Chondrocyte (in vitro differentiated cells): ENCODE data around the gene NELL1. TPM values are rescaled to one million over a fixed set of nuclear protein-coding genes. Genes with fewer than 3 reads are reported as not detected.

Source experiments
- DNase-seq: peaks from one replicate; pipeline ENCODE4 v3.0.0; 2021; ENCODE audit warnings: mixed read lengths, low spot score
- H3K27ac Mint-ChIP-seq: one replicate; pipeline ENCODE4 v1.8.0; 2021; ENCODE audit warnings: mild to moderate bottlenecking, moderate library complexity, mixed read lengths; ENCODE audit not compliant: unreplicated experiment
- H3K27me3 Mint-ChIP-seq: 2 replicates; pipeline ENCODE4 v1.8.0; 2021; ENCODE audit warnings: low read depth, mixed read lengths
- H3K36me3 Mint-ChIP-seq: 2 replicates; pipeline ENCODE4 v1.8.0; 2021; ENCODE audit warnings: low read depth, mixed read lengths
- H3K4me1 Mint-ChIP-seq: 2 replicates; pipeline ENCODE4 v1.8.0; 2021; ENCODE audit warnings: low read depth, mild to moderate bottlenecking, mixed read lengths
- H3K4me3 Mint-ChIP-seq: one replicate; pipeline ENCODE4 v1.8.0; 2021; ENCODE audit warnings: mild to moderate bottlenecking, moderate library complexity, mixed read lengths; ENCODE audit not compliant: unreplicated experiment
- H3K9me3 Mint-ChIP-seq: 2 replicates; pipeline ENCODE4 v1.8.0; 2021; ENCODE audit warnings: low read depth, mixed read lengths
- total RNA-seq: library from RNA; stranded (reverse); gene quantifications from 3 replicates; pipeline ENCODE4 v1.2.1, GENCODE V29; 2021
- TF ChIP-seq, protein P1 (sequence below): fragments of 200-600 bp; sonication (generic); IDR thresholded peaks from 2 replicates; pipeline ENCODE4 v1.5.0; 2021; ENCODE audit warnings: antibody characterized with exemption, mild to moderate bottlenecking, moderate library complexity

Gene NELL1
- total RNA-seq, 1 donor from 2014 or later, result not detected

GRCh38 chr11:21495879-21496278, 826.5 kb downstream of the NELL1 start:
- TF ChIP-seq, protein P1, sequence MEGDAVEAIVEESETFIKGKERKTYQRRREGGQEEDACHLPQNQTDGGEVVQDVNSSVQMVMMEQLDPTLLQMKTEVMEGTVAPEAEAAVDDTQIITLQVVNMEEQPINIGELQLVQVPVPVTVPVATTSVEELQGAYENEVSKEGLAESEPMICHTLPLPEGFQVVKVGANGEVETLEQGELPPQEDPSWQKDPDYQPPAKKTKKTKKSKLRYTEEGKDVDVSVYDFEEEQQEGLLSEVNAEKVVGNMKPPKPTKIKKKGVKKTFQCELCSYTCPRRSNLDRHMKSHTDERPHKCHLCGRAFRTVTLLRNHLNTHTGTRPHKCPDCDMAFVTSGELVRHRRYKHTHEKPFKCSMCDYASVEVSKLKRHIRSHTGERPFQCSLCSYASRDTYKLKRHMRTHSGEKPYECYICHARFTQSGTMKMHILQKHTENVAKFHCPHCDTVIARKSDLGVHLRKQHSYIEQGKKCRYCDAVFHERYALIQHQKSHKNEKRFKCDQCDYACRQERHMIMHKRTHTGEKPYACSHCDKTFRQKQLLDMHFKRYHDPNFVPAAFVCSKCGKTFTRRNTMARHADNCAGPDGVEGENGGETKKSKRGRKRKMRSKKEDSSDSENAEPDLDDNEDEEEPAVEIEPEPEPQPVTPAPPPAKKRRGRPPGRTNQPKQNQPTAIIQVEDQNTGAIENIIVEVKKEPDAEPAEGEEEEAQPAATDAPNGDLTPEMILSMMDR, result no peak
- no peak for DNase-seq
- Mint-ChIP-seq H3K27me3 (no peaks in the 10 kb centered on the region), H3K9me3 (peaks cover 6% of the 10 kb centered on the region), H3K4me3 (no peak overlapping the region), H3K27ac (no peak overlapping the region), H3K36me3 (no peaks in the 10 kb centered on the region), H3K4me1 (no peaks in the 10 kb centered on the region)

GRCh38 chr11:21501245-21501644, 831.9 kb downstream of the NELL1 start:
- no peaks in the 10 kb centered on the region for H3K36me3 Mint-ChIP-seq
- peaks cover 2% of the 10 kb centered on the region for H3K27me3 Mint-ChIP-seq
- H3K4me1 Mint-ChIP-seq, result no peaks in the 10 kb centered on the region
- H3K9me3 Mint-ChIP-seq, result no peaks in the 10 kb centered on the region
- no peak for DNase-seq
- no peak overlapping the region for H3K4me3 Mint-ChIP-seq
- TF ChIP-seq, protein P1, result no peak
- no peak overlapping the region for H3K27ac Mint-ChIP-seq

DNA sequence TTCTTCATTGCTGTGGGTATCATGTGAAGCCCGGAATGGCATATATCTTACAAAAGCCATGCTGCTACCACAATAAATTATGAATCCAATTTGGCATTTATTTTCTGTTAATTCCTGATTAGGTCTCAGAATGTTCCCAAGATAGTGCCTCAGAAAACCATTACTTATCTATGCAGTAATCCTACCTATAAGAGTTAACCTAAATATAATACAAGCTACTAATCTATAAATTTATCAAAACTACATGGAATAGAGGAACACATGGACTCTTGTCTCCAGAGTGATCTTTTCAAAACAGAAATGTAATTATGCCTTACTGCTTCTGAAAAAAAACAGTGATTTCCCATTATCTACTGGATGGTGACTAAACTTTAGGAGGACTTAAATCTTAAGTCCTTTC, 835.7 kb downstream of the NELL1 start:
- H3K36me3 Mint-ChIP-seq, result no peaks in the 10 kb centered on the region
- H3K4me3 Mint-ChIP-seq, result no peak overlapping the region
- no peak overlapping the region for H3K27ac Mint-ChIP-seq
- DNase-seq, result no peak
- no peaks in the 10 kb centered on the region for H3K4me1 Mint-ChIP-seq
- H3K27me3 Mint-ChIP-seq, result peaks cover 2% of the 10 kb centered on the region
- H3K9me3 Mint-ChIP-seq, result no peaks in the 10 kb centered on the region
- TF ChIP-seq, protein P1, result no peak

GRCh38 chr11:21511835-21512440, 842.6 kb downstream of the NELL1 start:
- H3K9me3 Mint-ChIP-seq, result no peaks in the 10 kb centered on the region
- H3K36me3 Mint-ChIP-seq, result no peaks in the 10 kb centered on the region

GRCh38 chr11:21514316-21514715, 844.9 kb downstream of the NELL1 start:
- Mint-ChIP-seq H3K4me1 (no peaks in the 10 kb centered on the region), H3K27ac (no peak overlapping the region), H3K9me3 (no peaks in the 10 kb centered on the region), H3K27me3 (peaks cover 7% of the 10 kb centered on the region), H3K36me3 (no peaks in the 10 kb centered on the region), H3K4me3 (no peak overlapping the region)
- TF ChIP-seq, protein P1, result peak; percentile 51
- DNase-seq, result no peak

More at GRCh38 chr11:21511835-21512440, 842.6 kb downstream of the NELL1 start:
- Mint-ChIP-seq H3K27me3 (peaks cover 5% of the 10 kb centered on the region), H3K4me1 (no peaks in the 10 kb centered on the region), H3K27ac (no peak overlapping the region), H3K4me3 (no peak overlapping the region)
- TF ChIP-seq, protein P1, result peak; percentile 76
- no peak for DNase-seq
